Type B pancreatic cell (in vitro differentiated cells): Measurements from ENCODE around the gene ERC2. TPM values are rescaled to one million over a fixed set of nuclear protein-coding genes. Genes with fewer than 3 reads are reported as not detected.
"Not testable (repeated sequence)": the region's sequence is repeated elsewhere in the genome, so short reads cannot be mapped to it uniquely, and the experiment has no call there.

Source experiments
- DNase-seq: peaks from one replicate; pipeline ENCODE4 v3.0.0; 2021; ENCODE audit warnings: mixed read lengths; ENCODE audit not compliant: unreplicated experiment; ENCODE audit errors: extremely low spot score
- H3K27ac Mint-ChIP-seq: 2 replicates; pipeline ENCODE4 v1.8.0; 2021; ENCODE audit warnings: mild to moderate bottlenecking, mixed read lengths
- H3K27me3 Mint-ChIP-seq: 2 replicates; pipeline ENCODE4 v1.8.0; 2021; ENCODE audit warnings: mixed read lengths
- H3K36me3 Mint-ChIP-seq: 2 replicates; pipeline ENCODE4 v1.8.0; 2021; ENCODE audit warnings: mixed read lengths
- H3K4me1 Mint-ChIP-seq: one replicate; pipeline ENCODE4 v1.8.0; 2021; ENCODE audit warnings: mixed read lengths; ENCODE audit not compliant: unreplicated experiment
- H3K4me3 Mint-ChIP-seq: 2 replicates; pipeline ENCODE4 v1.8.0; 2021; ENCODE audit warnings: mild to moderate bottlenecking, mixed read lengths
- H3K9me3 Mint-ChIP-seq: 2 replicates; pipeline ENCODE4 v1.8.0; 2021; ENCODE audit warnings: mixed read lengths
- total RNA-seq: library from RNA; stranded (reverse); gene quantifications from 2 replicates; pipeline ENCODE4 v1.2.1, GENCODE V29; 2021; ENCODE audit warnings: low replicate concordance
- TF ChIP-seq, protein P1 (sequence below): fragments of 200-600 bp; sonication (generic); conservative IDR thresholded peaks from 2 replicates; pipeline ENCODE4 v1.5.0; 2021; ENCODE audit warnings: antibody characterized with exemption, mild to moderate bottlenecking

The ERC2 gene
- total RNA-seq, 1 donor from 2014 or later, result 6.1 TPM

- no peaks in the 10 kb centered on the region for H3K4me1 Mint-ChIP-seq
- TF ChIP-seq, protein P1, sequence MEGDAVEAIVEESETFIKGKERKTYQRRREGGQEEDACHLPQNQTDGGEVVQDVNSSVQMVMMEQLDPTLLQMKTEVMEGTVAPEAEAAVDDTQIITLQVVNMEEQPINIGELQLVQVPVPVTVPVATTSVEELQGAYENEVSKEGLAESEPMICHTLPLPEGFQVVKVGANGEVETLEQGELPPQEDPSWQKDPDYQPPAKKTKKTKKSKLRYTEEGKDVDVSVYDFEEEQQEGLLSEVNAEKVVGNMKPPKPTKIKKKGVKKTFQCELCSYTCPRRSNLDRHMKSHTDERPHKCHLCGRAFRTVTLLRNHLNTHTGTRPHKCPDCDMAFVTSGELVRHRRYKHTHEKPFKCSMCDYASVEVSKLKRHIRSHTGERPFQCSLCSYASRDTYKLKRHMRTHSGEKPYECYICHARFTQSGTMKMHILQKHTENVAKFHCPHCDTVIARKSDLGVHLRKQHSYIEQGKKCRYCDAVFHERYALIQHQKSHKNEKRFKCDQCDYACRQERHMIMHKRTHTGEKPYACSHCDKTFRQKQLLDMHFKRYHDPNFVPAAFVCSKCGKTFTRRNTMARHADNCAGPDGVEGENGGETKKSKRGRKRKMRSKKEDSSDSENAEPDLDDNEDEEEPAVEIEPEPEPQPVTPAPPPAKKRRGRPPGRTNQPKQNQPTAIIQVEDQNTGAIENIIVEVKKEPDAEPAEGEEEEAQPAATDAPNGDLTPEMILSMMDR, result no peak
- no peaks in the 10 kb centered on the region for H3K9me3 Mint-ChIP-seq
- no peaks in the 10 kb centered on the region for H3K36me3 Mint-ChIP-seq
- H3K27ac Mint-ChIP-seq, result no peak overlapping the region
- H3K4me3 Mint-ChIP-seq, result no peak overlapping the region
- H3K27me3 Mint-ChIP-seq, result no peaks in the 10 kb centered on the region
- no peak for DNase-seq
Measured at GRCh38 chr3:56081246-56081645, 387.0 kb downstream of the ERC2 start.

GRCh38 chr3:56076746-56077145 lies 391.5 kb downstream of the ERC2 start:
- H3K27ac Mint-ChIP-seq, result no peak overlapping the region
- TF ChIP-seq, protein P1, result no peak
- H3K4me1 Mint-ChIP-seq, result no peaks in the 10 kb centered on the region
- no peaks in the 10 kb centered on the region for H3K27me3 Mint-ChIP-seq
- H3K36me3 Mint-ChIP-seq, result no peaks in the 10 kb centered on the region
- no peaks in the 10 kb centered on the region for H3K9me3 Mint-ChIP-seq
- no peak overlapping the region for H3K4me3 Mint-ChIP-seq
- no peak for DNase-seq

GRCh38 chr3:56075089-56075488 lies 393.2 kb downstream of the ERC2 start:
- Mint-ChIP-seq H3K9me3 (no peaks in the 10 kb centered on the region), H3K36me3 (no peaks in the 10 kb centered on the region), H3K4me3 (no peak overlapping the region), H3K4me1 (no peaks in the 10 kb centered on the region), H3K27me3 (no peaks in the 10 kb centered on the region), H3K27ac (no peak overlapping the region)
- no peak for DNase-seq
- TF ChIP-seq, protein P1, result no peak

DNA sequence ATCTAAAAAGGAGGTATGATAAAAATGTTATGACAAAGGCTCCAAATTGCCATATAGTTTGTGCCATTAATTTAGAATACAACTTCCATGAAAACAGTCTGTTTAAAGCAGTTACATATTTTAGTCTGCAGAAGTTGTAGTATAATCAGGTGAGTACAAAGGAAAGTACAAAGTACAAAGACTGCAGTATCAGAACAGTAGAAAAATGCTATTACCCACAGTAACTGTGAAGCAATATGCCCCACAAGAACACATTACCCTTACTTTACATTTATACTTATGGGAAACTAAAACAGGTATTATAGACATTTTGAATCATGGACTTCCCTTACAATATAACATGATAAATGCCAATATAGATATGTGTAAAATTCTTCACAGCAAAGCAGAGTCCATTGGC lies 398.5 kb downstream of the ERC2 start:
- Mint-ChIP-seq H3K9me3 (peaks cover 11% of the 10 kb centered on the region), H3K4me1 (no peaks in the 10 kb centered on the region), H3K36me3 (no peaks in the 10 kb centered on the region), H3K27ac (no peak overlapping the region), H3K4me3 (no peak overlapping the region), H3K27me3 (peaks cover 3% of the 10 kb centered on the region)
- TF ChIP-seq, protein P1, result no peak
- DNase-seq, result no peak

DNA sequence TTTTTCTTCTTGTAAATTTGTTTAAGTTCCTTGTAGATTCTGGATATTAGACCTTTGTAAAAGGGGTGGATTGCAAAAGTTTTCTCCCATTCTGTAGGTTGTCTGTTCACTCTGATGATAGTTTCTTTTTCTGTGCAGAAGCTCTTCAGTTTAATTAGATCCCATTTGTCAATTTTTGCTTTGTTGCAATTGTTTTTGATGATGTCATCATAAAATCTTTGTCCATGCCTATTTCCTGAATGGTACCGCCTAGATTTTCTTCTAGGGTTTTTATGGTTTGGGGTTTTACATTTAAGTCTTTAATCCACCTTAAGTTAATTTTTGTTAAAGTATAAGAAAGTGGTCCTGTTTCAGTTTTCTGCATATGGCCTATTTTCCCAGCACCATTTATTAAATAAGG lies 401.9 kb downstream of the ERC2 start:
- not testable (repeated sequence) for H3K27ac Mint-ChIP-seq, H3K4me3 Mint-ChIP-seq, H3K36me3 Mint-ChIP-seq, H3K4me1 Mint-ChIP-seq, H3K27me3 Mint-ChIP-seq, DNase-seq
- H3K9me3 Mint-ChIP-seq, result peaks cover 11% of the 10 kb centered on the region

DNA sequence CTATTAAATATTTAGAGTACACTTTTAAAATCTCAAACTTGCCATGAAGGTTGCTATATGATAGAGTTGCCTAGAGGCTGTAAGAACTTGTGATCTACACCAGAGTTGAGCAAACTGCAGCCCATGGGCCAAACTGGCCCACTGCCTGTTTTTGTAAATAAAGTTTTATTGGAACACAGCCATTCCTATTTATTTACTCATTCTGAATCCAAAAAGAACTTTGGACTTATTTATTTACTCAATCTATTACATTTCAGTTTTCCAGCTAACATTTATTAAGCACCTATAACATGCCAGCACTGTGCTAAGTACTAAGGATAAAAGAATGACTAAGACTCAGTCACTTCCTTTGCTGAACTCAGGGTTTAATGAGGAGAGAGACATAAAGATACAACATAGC lies 403.6 kb downstream of the ERC2 start:
- Mint-ChIP-seq H3K4me1 (peaks cover 14% of the 10 kb centered on the region), H3K9me3 (peaks cover 11% of the 10 kb centered on the region), H3K27ac (no peak overlapping the region), H3K36me3 (no peaks in the 10 kb centered on the region), H3K4me3 (no peak overlapping the region), H3K27me3 (peaks cover 3% of the 10 kb centered on the region)
- no peak for DNase-seq
- TF ChIP-seq, protein P1, result no peak
